Stimulated activated CD4-positive, alpha-beta T cell treated with anti-CD3 and anti-CD28 coated beads, Interleukin-1b, Interleukin-23, amount 100 ng/mL, for 24 hours (primary cell): ENCODE results near the gene MILR1.
"Not testable (repeated sequence)": the region's sequence is repeated elsewhere in the genome, so short reads cannot be mapped to it uniquely, and the experiment has no call there.

ENCODE experiments used
- DNase-seq, 4 experiments: peaks; one replicate each; pipeline ENCODE4 v3.0.0-alpha.2; 2020; ENCODE audit warnings: low read depth in 4 of 4, low spot score in 1 of 4

MILR1 gene

GRCh38 chr17:64426596-64426995 is 22.3 kb upstream of the MILR1 start:
- DNase-seq: no peak

DNA sequence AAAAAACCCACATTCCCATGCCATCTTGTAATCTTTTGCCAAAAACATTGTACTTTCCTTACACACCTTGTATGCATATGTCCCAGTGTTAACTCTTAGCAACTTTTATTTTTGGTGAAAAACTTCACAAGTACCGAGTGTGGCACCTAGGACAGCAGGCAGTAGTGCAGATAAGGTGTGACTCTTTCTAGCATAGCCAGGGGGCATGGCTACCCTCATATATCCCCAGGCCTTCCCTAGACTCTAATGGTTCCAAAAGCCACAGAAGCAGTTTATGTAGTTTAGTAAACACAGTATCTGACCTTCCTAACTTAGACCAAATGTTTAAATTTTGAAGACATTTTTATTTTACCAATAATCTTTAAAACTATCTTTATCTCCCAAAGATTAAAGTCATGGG is 20.5 kb upstream of the MILR1 start:
- DNase-seq: no peak

DNA sequence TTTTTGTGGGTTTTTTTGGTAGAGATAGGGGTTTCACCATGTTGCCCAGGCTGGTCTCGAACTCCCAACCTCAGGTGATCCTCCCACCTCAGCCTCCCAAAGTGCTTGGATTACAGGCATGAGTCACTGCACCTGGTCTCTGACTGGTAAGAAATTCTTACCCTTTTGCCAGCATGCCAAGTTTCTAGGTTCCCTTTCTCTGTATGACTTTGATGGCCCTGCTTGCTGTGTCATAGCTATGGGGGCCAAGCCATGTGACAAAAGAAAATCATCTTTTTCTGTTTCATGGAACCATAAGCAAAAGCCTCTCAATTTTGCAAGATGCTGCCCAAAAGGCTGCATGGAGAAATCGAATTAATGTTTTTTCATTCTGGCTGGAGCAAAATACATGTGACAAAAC is 18.9 kb upstream of the MILR1 start:
- DNase-seq: not testable (repeated sequence)

DNA sequence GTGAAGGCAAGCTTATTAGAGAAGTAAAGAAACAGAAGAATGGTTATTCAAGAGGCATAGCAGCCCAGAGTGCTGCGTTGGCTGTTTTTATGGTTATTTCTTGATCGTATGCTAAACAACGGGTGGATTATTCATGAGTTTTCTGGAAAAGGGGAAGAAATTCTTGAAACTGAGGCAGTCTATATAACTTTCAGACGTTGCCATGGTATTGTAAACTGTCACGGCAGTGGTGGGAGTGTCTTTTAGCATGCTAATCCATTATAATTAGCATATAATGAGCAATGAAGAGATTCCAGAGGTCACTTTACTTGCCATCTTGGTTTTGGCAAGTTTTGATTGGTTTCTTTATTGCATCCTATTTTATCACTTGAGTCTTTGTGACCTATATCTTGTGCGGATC is 17.4 kb upstream of the MILR1 start:
- DNase-seq: no peak

DNA sequence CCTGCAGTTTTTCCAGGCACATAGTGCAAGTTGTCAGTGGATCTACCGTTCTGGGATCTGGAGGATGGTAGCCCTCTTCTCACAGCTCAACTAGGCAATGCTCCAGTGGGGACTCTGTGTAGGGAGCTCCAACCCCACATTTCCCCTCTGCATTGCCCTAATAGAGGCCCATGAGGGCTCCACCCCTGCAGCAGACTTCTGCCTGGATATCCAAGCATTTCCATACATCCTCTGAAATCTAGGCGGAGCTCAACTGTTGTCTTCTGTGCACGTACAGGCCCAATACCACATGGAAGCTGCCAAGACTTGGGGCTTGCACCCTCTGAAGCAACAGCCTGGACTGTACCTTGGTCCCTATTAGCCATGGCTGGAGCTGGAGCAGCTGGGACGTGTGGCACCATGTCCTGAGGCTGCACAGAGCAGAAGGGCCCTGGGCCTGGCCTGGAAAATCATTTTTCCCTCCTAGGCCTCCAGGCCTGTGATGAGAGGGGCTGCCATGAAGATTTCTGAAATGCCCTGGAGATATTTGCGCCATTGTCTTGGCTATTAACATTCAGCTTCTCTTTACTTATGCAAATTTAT is 10.9 kb upstream of the MILR1 start:
- no peak for DNase-seq

- not testable (repeated sequence) for DNase-seq
Measured at GRCh38 chr17:64439521-64439920, 9.4 kb upstream of the MILR1 start.

GRCh38 chr17:64439956-64440355 is 9.0 kb upstream of the MILR1 start:
- DNase-seq: no peak

DNA sequence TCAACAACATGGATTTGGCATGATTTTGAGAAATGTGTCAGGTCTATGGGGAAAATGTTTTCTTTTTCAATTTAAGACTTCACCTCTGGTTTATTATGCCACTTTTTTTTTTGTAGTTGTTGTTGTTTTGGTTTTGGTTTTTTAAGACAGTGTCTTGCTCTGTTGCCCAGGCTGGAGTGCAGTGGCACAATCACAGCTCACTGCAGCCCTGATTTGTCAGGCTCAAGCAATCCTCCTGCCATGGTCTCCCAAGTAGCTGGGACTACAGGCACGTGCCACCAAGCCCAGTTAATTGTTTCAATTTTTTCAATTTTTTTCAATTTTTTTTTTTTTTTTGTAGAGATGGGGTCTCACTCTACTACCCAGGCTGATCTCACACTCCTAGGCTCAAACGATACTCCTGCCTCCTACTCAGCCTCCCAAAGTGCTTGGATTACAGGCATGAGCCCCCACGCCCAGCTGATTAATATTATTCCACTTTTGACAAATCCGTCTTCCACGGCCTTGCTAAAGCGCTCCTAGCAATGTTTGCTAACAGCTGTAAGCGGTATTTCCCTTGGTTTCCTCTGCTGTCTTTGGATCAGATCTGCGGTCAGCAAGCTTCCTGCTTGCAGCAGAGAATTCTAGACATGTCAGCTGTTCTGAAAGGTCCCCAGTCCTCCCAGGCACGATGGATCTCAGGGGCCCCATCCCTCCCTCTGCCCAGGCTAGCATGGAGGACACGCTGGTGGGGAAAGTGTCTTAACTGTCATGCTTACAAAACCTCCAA is 7.0 kb upstream of the MILR1 start:
- DNase-seq: no peak

- DNase-seq: no peak
Measured at GRCh38 chr17:64442541-64442971, 6.4 kb upstream of the MILR1 start.

GRCh38 chr17:64443086-64443760 is 5.7 kb upstream of the MILR1 start:
- DNase-seq: no peak

DNA sequence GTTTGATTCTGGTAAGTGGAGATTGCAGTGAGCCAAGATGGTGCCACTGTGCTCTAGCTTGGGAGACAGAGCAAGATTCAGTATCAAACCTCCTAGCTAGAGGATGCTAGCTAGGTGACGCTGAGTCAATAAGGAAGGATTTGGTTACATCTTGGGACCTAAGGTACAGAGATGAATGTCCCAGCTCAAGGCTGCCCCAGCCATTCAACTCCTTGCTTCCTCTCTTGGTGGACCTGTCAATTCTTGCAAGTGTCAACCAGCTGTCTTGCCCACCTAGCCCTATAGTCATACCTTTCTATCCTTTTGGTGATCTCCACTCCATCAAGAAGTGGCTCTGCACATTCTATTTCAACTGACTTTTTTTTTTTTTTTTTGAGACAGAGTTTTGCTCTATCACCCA is 1.4 kb upstream of the MILR1 start:
- DNase-seq: no peak

- DNase-seq: no peak
Measured at GRCh38 chr17:64449545-64449944, 630 bp downstream of the MILR1 start.

- no peak for DNase-seq
Measured at GRCh38 chr17:64455993-64456885, 7.3 kb downstream of the MILR1 start.

DNA sequence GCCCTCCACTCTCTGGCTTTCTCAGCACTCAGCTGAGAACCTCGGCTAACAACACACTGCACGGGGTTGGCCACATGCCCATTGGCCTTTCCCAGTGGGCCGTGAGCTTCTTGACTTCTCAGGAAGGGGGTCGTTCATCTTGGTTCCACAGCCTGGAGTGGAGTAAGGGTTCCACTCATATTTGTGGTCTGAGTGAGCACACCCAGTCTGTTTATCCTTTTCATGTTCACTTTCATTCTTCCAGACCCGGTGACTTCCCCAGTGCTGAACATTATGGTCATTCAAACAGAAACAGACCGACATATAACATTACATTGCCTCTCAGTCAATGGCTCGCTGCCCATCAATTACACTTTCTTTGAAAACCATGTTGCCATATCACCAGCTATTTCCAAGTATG is 8.2 kb downstream of the MILR1 start:
- DNase-seq: no peak

GRCh38 chr17:64458756-64459155 is 9.8 kb downstream of the MILR1 start:
- DNase-seq: no peak

- DNase-seq: no peak
Measured at GRCh38 chr17:64459284-64459747, 10.4 kb downstream of the MILR1 start.

- DNase-seq: not testable (repeated sequence)
Measured at GRCh38 chr17:64459818-64460217, 10.9 kb downstream of the MILR1 start.

DNA sequence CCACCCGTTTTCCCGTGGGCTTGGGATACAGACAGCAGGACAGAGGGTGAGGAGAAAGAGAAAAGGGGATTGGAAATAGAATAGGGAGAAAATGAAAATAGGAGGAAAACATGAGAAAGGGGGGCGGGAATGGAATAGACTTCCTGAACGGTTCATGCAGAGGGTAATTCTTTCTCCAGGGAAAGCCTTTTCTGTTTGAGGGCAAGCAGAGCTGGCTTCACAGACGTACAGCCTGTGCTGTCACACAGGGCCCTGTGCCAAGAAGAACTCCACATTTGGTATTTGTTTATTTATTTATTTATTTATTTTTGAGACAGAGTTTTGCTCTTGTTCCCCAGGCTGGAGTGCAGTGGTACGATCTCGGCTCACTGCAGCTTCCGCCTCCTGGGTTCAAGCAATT is 12.0 kb downstream of the MILR1 start:
- DNase-seq: no peak

DNA sequence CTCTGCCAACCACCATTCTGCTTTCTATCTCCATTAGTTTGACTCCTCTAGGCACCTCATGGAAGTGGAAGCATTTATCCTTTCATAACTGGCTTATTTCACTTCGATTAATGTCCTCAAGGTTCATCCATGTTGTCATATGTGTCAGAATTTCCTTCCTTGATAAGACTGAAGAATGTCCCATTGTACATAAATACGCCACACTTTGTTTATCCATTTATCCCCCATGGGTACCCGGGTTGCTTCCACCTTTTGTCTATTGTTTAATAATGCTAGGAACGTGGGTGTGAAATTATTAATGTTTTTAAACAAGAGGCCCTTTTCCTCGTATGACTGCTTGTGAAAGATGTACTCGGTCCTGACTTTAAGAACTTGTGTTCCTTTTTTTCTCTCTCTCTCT is 12.9 kb downstream of the MILR1 start:
- DNase-seq: no peak

DNA sequence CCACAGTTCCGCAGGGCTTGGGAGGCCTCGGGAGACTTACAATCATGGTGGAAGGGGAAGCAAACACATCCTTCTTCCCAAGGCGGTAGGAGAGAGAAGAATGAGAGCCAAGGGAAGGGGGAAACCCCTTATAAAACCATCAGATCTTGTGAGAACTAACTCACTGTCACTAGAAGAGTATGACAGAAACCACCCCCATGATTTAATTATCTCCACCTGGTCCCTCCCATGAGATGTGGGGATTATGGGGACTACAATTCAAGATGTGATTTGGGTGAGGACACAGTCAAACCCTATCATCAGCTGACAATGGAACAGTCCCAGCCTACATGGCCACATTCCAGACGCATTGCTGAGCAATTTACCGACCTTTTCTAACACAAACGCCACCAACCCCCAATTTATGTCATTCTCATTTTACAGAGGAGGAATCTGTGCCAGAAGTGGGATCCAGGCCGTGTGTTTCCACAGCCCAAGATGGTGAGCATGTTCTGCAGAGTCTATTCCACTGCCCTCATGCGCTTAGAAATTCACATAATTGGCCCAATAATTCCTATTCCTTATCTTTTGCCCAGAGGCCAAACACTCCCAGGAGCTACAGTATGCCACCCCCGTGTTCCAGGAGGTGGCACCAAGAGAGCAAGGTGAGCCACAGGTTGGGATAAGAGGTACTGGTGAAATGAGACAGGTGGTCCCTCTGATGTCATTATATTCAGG is 17.3 kb downstream of the MILR1 start:
- no peak for DNase-seq

DNA sequence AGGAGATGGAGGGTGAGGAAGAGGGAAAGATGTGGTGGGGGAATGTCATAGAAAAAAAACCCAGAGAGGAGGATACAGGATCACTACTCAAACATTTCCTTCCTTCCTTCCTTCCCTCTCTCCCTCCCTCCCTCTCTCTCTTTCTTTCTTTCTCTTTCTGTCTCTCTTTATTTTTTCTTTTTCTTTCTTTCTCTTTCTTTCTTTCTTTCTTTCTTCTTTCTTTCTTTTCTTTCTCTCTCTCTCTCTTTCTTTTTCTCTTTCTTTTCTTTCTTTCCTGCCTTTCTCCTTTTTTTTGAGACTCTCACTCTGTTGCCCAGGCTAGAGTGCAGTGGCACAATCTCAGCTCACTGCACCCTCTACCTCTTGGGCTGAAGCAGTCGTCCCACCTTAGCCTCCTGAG is 17.9 kb downstream of the MILR1 start:
- DNase-seq: not testable (repeated sequence)
